PC-9 (cell line): ENCODE measurements around the gene OSCAR.

Experiments used
- EZH2 ChIP-seq: fragments of 200-600 bp; sonication (generic); IDR thresholded peaks from 2 replicates; pipeline ENCODE4 v1.8.0; 2017; ENCODE audit warnings: antibody characterized with exemption, low read depth
- TF ChIP-seq, protein P1 (sequence below): fragments of 200-600 bp; sonication (generic); conservative IDR thresholded peaks from 2 replicates; pipeline ENCODE4 v1.6.1; 2017; ENCODE audit warnings: mixed run types, antibody characterized with exemption, mild to moderate bottlenecking, moderate library complexity

DNA sequence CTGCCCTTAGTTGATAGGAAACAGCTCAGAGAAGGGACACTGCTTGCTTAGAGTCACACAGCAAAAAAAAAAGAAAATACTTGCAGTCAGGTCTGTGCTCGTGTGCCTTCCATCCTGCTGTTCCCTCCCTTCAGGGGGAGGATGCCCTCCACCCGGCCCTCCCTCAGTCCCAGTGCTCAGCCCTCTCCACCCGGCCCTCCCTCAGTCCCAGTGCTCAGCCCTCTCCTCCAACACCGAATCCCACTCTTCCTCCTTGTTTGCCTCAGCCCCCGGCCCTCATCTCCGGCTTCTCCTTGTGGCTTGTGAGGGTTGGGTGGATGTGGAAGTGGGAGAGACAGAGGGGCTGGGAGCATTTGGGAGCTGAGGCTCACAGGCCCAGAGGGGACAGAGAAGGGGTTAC lies 9.0 kb upstream of the OSCAR start:
- TF ChIP-seq, protein P1, sequence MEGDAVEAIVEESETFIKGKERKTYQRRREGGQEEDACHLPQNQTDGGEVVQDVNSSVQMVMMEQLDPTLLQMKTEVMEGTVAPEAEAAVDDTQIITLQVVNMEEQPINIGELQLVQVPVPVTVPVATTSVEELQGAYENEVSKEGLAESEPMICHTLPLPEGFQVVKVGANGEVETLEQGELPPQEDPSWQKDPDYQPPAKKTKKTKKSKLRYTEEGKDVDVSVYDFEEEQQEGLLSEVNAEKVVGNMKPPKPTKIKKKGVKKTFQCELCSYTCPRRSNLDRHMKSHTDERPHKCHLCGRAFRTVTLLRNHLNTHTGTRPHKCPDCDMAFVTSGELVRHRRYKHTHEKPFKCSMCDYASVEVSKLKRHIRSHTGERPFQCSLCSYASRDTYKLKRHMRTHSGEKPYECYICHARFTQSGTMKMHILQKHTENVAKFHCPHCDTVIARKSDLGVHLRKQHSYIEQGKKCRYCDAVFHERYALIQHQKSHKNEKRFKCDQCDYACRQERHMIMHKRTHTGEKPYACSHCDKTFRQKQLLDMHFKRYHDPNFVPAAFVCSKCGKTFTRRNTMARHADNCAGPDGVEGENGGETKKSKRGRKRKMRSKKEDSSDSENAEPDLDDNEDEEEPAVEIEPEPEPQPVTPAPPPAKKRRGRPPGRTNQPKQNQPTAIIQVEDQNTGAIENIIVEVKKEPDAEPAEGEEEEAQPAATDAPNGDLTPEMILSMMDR: no peak
- TF ChIP-seq EZH2: no peak
